ENCODE data around the gene SNX9. TPM values are rescaled to one million over a fixed set of nuclear protein-coding genes. Genes with fewer than 3 reads are reported as not detected.

Gene SNX9
- total RNA-seq, 1 experiment from 2014 or later = 31.3 TPM

- no peak overlapping the region for H4K8ac ChIP-seq (replicated peaks; ENCODE audit: insufficient read length, low read depth, low read length)
- H2BK20ac ChIP-seq (ENCODE audit: low read depth, low read length, poor library complexity, severe bottlenecking) = no peak overlapping the region
- no peaks in the 10 kb centered on the region for H4K20me1 ChIP-seq (ENCODE audit: control insufficient read depth, insufficient read depth, insufficient read length)
- H4K91ac ChIP-seq (ENCODE audit: insufficient read length, low read depth, low read length) = no peak overlapping the region
- H3K36me3 Mint-ChIP-seq (ENCODE audit: insufficient read depth in 1 of 3, low read depth in 3 of 3) = peaks cover 2 to 3% (median 3%) of the 10 kb centered on the region in 3 experiments; a peak in 4 of 7 replicates
- peaks cover 4% of the 10 kb centered on the region; the same call in 1 of the 2 replicates for H3K4me1 ChIP-seq (ENCODE audit: insufficient read depth, low read length)
- no peak overlapping the region for H2BK5ac ChIP-seq (ENCODE audit: insufficient read length, low read length)
- no peak overlapping the region for H2BK120ac ChIP-seq (ENCODE audit: low read depth, low read length, poor library complexity, severe bottlenecking)
- H3K27me3 ChIP-seq (ENCODE audit: insufficient read depth, low read length) = no peaks in the 10 kb centered on the region
- peak overlapping the region; percentile 10 for H3K27ac ChIP-seq (ENCODE audit: insufficient read length, low read depth, low read length)
- no peak overlapping the region for H2AK5ac ChIP-seq (ENCODE audit: insufficient read length, low read length)
- H3K4ac ChIP-seq (ENCODE audit: low read depth, low read length) = no peak overlapping the region; the same call in 1 of the 2 replicates
- peaks cover 0 to 3% of the 10 kb centered on the region in 2 experiments; a peak in 1 of 5 replicates for H3K9me3 Mint-ChIP-seq
- TF ChIP-seq CTCF (conservative IDR thresholded peaks at IDR 0.05) = no peak; the same call in 1 of the 3 replicates
- peaks cover 10% of the 10 kb centered on the region for H3K79me1 ChIP-seq (ENCODE audit: insufficient read depth, low read depth, low read length, poor library complexity, severe bottlenecking)
- H2BK15ac ChIP-seq (ENCODE audit: low read depth, low read length) = no peak overlapping the region
- peak; percentile 45 for DNase-seq
- H3K27ac Mint-ChIP-seq = peak overlapping the region; percentile 82 to 98 (median 96)
- H3K27me3 Mint-ChIP-seq (ENCODE audit: low read depth) = peaks cover 6% of the 10 kb centered on the region
- H3K79me2 ChIP-seq (ENCODE audit: insufficient read depth, low read length) = peaks cover 12% of the 10 kb centered on the region; the same call in 1 of the 2 replicates
- H3K23me2 ChIP-seq (ENCODE audit: insufficient read length, low read depth, low read length, poor library complexity, severe bottlenecking) = peaks cover 12% of the 10 kb centered on the region
- H3K56ac ChIP-seq (ENCODE audit: insufficient read length, low read depth, low read length) = no peak overlapping the region
- no CpG with 5 or more reads among the region's 74 CpGs for WGBS (ENCODE audit: extremely low coverage, insufficient read length, low lambda C conversion rate)
- H3K4me3 Mint-ChIP-seq = peak overlapping the region; percentile 86 to 99
- no peak overlapping the region for H4K5ac ChIP-seq (ENCODE audit: insufficient read length, low read depth, low read length)
- H2BK12ac ChIP-seq (ENCODE audit: insufficient read length, low read depth, low read length) = no peak overlapping the region
- H3K9ac ChIP-seq (ENCODE audit: extremely low read depth, insufficient read length, low read length) = peak overlapping the region; percentile 89
- H3K18ac ChIP-seq (ENCODE audit: insufficient read length, low read depth, low read length) = peak overlapping the region; percentile 66
- H3K23ac ChIP-seq (ENCODE audit: insufficient read length, low read depth, low read length) = no peak overlapping the region
- peak overlapping the region; percentile 100 for H3K4me2 ChIP-seq (ENCODE audit: insufficient read depth, insufficient read length, low read length)
- no peak overlapping the region for H3T11ph ChIP-seq (ENCODE audit: low read length)
- no peak overlapping the region for H2AFZ ChIP-seq (ENCODE audit: low read length)
- H3K4me1 Mint-ChIP-seq = peaks cover 30 to 41% of the 10 kb centered on the region in 2 experiments
- peak overlapping the region; percentile 80 for H3K14ac ChIP-seq (ENCODE audit: insufficient read depth, low read length)
- no peaks in the 10 kb centered on the region for H3K9me3 ChIP-seq (ENCODE audit: control insufficient read depth, low read depth, low read length)
These were observed 703 bp downstream of the SNX9 start for GRCh38 chr6:157823528-157824370.

All from H9 (cell line).